ENCODE results near the gene IRF5.
"Not testable (repeated sequence)": the region's sequence is repeated elsewhere in the genome, so short reads cannot be mapped to it uniquely, and the experiment has no call there.

The IRF5 gene

DNA sequence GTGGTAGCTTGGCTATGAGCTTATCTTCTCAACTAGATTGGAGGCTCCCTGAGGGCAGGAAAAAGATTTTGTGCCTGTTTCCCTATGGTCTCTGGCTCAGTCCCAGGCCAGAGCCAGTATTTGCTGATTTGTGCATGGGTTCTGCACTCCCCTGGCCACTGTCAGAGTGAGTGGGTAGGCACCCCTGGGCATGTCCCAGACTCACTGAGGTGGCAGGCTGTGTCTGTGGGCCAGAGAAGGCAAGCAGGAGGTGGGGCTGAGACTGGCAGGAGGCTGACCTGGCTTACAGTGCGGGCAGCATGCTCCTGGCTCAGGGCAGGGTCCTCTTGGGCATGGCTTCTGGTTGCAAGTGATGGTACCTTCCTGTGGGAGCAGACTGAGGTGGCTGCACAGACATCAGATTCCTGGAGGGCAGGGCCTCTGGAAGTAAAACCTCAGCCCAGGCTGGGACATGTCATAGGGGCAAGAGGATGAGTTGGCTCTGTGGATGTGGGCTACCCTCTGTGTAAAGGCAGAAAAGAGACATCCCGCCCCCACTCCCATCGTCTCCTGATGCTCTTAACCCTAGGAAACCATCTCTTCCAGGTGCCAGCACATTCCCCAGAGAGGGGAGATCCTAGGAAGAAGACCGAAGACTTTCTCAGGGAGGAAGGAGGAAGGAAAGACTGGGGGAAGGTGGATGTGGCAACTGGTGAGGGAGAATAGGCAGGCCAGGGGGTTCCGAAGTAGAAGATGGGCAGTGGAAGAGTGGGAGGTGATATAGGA lies 31.5 kb upstream of the IRF5 start:
- no peak for DNase-seq (ENCODE audit: low read depth)

DNA sequence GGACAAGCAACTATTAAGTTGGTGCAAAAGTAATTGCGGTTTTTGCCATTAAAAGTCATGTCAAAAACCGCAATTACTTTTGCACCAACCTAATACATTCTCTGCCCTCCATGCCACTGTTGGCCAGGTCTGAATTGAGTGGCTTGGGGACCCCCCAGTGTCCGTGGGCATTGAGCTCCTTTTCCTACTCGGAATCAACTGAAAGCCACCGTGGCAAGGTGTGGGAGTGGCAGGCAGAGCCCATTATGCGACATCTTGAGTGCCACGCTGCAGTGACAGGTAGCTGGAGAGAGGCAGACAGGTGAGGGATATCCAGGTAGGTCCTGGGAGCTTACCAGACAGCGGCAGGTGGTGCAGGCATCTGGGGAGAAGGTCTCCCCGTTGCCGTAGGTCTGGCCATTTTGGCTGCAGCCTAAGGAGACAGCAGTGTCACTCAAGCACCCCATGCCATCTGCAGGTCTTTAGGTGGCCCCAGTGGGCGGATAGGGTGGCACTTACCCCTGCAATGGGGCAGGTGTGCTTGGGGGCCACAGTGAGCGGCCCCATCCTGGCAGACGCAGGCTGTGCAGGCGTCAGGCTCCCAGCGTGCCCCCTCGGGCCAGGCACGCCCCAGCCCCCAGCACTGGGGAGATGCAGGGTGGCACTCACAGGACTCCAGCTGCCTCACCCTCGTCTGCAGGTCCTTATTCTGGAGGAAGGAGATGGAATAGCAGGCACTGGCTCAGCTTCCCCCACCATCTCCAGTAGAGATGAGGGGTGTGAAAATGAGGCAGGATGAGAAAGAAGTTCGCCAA lies 30.8 kb upstream of the IRF5 start:
- DNase-seq (ENCODE audit: low read depth): no peak

DNA sequence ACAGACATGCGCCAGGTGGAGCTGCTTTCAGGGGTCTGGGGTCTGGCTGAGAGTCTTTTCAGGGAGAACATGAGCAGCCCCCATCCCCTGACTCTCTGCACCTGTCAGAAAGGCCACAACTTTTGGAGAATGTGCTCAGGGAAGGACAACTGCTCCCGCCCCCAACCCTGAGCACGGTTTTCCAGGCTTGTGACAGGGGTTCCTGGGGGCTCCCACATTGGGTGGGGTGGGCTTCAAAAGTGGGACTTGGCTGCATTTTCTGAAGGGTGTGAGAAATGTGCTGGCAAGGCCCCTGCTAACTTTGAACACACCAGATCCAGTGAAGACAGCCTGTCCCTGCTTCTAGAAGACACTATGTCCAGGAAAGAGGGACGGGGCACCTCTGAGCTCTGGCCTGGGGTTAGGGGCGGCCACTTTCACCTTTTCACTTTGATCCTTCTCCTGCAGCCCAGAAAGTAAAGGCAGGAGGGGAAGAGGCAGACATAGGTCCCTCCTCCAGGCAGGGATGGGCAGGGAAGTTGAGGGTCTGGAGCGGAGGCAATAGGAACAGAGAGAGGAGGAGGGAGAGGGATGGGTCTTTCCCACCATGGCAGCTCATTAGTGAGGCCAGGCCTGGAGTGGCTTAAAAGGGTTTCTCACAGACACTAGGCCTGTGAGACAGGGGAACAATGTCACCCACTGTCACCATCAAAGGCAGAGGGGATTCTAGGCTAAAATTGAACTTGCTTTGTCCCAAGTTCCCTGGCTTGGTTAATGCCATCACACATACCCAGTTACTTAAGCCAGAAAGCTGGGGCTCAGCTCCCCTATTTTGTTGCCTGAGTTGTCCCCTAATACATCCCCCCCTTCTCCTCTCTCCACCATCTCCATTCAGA lies 28.7 kb upstream of the IRF5 start:
- no peak for DNase-seq (ENCODE audit: low read depth)

DNA sequence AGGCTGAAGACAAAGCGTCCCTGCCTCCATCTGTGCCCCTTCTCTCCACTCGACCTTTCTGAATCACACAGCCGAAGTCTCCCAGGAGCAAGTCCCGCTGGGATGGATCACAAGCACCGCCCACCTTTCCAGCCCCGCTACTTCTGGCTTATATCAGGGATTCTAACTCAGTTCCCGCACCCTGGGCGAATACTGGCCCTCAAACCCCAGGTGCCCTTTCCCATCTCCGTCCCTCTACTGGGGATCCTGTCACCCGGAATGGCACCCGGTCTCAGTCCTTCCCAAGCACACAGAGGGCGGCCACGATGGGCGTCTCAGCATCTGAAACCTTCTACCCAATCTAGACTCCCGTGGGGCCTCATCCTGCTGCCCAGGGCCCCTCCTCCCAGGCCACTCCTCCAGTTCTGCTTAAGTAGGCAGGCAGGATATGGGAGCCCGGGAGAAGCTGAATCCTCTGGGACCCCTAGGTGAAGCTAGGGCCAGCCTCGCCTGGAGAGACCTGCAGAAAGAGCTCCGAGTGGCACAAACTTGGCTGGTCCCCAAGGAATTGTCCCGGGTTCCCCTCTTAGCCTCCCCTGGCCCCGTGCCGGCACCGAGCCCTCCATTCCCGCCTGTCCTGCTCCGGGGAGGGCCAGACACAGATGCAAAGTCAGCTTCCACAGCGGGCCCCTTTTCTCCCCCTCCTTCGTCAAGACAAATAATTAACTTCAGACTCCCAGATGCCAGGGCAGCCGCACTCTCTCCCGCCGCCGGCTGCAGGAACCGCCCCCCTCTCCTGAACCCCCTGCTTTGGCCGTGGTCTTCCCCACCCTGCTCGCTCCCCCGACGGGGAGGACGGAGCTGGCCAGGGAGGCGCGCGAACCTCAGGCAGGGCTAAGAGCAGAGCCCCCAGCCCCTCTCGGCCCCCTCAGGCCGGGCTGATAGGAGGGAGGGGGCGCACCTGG lies 27.8 kb upstream of the IRF5 start:
- DNase-seq (ENCODE audit: low read depth): peak; percentile 69

DNA sequence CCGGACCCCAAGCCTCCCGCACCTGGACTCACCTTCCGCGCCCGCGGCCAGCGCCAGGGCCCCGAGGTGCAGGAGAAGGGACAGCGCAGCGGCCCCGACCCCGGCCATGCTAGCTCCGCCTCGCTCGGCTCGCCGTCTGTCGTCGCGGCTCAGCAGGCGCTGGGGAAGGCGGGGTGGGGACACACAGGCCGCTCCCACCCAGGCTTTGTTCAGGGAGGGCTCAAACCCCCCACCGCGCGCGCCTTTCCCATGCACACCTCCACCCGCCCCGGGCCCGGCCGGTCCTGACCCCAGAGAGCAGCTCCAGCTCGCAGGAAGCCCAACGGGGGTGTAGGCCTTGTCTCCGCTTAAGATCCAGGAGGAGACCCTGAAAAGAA lies 27.2 kb upstream of the IRF5 start, which contains the start of gene KCP:
TSS of gene KCP (minus strand) at position 141 of the 377 bp plus-strand sequence. CDS start at position 108, 33 bp downstream.
- no peak for DNase-seq (ENCODE audit: low read depth)

DNA sequence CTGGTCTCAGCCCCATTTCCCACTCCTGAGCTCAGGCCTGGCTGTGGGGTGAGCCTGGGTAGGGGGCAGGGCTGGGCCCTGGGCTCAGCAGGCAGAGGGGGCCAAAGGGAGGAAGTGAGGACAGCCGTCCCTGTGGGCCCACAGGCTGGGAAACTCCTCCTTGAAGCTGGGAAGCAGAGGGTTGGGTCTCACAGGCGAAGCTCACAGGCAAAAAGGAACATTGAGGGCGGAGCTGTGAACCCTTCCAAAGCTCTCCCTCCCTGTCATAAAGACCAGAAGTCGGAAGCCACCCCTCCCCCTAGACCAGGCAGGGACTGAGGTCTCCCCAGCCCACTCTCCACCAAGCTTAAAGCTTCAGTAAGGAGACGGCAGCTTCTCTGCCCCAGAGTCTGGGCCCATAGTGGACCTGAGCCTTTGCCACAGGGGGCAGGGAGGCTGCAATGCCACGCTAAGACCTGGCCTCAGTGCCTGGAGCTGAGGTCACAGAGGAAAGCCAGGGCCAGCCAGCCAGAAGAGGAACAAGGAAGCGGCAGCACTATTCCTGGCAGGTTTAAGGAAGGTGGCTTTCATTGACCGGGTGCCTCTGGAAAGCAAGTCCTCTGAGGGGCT lies 26.2 kb upstream of the IRF5 start:
- no peak for DNase-seq (ENCODE audit: low read depth)

DNA sequence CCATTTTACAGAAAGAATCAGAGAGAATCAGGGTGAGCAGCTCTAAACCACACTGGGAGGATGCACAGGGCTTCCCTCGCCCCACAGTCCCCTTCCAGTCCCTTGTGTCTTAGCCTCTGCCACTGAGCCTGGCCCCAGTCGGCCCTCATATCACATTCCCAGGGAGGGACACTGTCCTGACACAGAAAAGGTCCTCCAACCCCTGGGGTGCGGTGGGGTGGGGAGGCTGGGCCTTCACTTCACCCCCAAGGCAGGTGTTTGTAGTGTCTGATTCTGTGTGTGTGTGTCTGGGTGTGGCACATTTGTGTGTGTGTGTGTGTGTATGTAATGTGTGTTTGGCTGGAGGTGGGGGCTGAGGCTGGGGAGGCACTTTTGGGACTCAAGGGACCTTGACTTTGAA lies 25.4 kb upstream of the IRF5 start:
- DNase-seq (ENCODE audit: low read depth): no peak

DNA sequence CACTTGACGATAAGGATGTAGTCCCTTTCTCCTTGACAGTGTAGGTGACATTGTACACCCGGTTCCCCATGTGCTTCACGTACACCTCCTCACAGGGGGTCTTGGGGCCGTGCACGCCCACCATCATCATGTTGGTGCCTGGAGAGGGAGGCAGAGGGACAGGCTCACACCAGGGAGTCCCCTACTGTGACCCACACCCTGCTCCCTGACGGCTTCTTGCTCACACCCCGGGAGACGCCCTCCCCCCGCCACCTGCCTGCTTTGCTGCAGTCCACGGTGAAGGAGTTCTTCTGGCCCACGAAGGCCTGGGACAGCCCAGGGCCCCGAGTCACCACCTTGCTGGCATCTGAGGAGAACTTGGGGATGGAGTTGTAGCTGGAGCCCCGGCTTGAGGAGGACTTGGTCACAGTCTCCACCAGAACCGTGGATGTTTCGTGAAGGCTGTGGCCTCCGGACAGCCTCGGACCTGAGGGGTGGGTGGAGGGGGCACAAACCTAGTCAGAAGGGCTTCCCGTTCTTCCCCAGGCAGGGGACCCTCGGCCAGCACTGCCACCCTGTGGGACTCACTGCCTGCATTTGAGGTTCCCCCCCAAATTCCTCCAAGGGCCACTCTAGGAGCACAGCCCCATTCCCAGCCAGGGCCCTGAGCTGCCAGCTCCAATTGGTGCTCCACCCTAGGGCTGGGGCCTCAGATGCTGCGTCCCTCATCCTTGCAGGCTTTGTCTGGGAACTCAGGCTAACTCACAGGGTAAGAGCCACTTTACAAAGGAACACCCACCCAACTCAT lies 24.8 kb upstream of the IRF5 start:
- not testable (repeated sequence) for DNase-seq (ENCODE audit: low read depth)

DNA sequence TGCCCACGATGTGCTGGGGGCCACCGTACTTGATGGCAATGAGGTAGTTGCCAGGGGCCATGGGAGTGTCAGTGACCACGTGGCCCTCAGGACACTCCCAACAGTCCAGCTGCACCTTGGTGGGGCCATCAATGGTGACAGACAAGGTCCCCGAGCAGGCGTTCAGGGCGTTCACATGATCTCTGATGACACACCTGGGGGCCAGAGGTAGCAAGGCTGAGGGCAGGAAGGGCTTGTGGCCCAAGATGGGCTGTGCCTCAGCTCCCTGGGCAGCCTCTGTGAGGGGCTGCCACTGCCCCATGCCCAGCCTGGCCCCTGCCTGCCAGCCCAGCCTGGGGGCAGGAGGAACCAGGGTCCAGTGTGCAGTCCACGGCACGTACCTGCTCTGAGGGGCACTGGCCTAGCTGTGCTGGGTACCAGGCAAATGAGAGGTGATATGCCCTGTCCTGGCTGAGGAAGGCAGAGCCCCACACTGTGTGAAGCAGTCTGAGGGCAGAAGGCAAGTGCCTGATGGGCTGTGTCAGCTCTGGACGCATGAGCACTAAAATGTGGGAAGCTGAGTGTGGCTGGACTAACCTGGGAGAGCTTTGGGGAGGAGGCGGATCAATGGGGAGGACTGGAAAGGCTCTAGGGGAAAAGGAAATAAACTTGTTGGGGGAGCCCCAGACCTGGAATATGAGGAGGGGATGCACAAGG lies 23.7 kb upstream of the IRF5 start:
- no peak for DNase-seq (ENCODE audit: low read depth)

DNA sequence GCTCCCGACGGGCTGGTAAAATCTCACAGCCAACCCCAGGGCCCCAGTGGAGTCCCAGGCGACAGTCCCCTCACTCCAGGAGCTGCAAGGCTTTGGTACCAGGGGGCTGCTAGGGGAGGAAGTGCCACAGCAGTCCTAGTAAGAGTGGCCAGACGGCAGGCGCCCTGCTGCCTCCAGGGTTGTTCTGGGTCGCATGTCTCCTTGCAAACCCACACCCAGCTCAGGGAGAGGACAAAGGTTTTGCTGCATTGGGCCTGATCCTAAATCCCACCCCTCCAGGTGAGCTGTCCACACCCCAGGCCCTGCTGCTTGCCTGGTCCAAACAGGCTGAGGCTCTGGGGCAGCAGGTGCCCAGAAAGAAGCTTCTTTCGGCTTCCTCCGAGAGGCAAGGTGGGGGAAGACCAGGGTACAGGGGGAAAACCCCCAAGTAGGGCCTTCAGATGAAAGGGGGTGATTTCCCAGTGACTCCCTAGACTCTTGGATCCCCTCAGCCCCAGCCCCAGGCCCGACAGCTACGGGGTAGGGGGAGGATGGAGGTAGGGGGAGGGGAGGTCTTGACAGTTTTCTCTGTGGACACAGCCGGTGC lies 23.1 kb upstream of the IRF5 start:
- DNase-seq (ENCODE audit: low read depth): no peak

DNA sequence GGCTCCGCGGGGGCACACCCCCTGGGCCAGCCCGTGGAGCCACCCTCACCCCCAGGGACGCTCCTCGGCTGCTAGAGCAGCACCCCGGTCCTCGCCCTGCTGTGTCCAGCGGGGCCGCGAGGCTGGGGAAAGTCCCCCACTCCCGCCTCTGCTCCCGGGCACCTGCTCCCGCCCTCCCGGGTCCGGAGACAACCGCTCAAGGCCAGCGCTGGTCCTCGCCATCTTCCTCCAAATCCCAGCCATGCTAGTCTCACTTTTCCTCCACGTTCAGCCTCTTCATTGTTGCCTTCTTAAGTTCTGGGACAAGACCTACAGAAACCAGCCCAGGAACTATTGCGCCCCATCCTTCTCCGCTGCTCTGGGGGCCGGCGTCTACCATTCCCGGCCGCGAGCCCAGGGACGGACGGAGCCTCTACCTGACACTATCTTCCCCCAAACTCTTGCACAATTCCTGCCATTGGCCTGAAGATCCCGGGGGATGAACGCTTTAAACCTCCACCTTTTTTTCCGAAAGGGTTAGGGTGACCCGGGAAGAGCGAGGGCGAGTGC lies 22.4 kb upstream of the IRF5 start:
- no peak for DNase-seq (ENCODE audit: low read depth)

DNA sequence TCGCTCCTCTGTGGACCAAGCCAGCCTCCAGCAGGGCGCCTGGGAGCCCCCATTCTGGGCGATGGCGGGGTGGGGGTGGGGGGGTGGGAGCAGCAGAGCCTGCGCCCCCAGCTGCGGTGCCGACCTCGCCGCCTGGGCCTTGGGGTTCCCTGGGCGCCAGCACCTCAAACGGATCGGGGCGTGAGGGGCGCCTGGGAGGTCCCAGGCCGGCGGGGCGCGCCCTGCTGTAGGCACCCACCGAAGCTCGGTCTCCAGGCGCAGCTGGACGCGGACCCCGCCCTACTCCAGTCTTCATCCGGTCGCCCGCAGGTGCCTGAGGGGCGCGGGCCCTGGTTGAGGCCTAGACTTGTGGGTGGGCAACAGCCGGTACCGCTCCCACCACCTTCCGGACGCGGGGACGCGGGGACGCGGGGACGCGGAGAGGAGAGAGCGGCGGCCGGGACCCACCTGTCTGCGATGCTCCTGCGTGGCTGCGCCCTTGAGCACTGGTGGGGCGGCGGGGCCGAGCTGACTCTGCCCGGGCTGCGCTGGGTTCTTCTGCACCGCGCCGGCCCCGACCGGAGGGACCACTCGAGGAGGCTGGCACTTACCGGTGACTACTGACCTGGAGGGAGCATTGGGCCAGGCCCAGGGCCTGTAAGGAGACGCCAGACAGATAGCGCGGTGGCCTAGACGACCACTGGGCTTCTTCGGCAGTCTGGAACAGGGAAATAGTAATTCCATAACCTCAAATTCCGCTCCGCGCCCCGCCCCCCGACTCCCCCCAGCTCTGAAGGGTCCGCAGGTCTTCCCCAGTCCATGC lies 21.7 kb upstream of the IRF5 start:
- DNase-seq (ENCODE audit: low read depth): no peak

DNA sequence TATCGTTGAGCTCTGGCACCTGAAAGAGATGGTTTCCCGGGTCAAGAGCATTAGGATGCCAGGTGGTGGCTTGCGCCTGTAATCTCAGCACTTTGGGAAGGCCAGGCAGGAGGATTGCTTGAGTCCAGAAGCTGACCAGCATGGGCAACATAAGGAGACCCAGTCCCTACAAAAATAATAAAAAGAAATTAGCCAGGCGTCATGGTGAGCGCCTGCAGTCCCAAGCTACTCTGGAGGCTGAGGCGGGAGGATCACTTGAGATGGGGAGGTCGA lies 21.1 kb upstream of the IRF5 start:
- no peak for DNase-seq (ENCODE audit: low read depth)

DNA sequence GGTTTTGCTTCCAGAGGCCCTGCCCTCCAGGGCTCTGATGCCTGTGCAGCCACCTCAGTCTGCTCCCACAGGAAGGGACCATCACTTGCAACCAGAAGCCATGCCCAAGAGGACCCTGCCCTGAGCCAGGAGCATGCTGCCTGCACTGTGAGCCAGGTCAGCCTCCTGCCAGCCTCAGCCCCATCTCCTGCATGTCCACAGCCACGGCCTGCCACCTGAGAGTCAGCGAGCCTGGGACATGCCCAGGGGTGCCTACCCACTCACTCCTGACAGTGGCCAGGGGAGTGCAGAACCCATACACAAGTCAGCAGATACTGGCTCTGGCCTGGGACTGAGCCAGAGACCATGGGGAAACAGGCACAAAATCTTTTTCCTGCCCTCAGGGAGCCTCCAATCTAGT lies 20.6 kb upstream of the IRF5 start:
- no peak for DNase-seq (ENCODE audit: low read depth)

DNA sequence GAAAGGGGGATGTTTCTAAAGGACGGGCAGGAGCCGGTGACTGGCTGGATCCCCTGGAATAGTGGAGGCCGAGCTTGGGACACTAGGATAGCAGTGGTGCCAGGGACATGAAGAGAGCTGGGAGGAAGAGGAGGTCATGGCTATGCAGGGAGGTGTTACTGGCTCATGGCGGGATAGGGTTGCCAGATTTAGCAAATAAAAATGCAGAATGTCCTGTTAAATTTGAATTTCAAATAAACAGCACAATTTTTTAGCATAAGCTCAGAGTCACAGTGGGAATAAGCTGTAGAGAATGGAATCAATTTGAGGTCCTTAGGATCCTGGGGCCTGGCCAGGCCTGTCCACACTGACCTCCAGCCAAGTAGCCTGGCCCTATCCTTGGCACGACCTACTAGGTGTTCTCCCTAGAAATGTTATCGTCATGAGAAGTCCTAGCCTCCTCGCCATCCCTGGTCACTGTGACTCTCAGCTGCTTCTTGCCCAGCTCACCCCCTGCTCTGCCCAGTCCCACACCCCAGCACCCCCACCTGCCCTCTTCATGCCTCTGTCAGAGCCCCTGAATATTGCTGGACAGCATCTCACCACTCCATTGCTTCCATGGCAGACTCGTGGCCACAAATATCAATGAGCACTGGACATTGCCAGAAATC lies 19.6 kb upstream of the IRF5 start:
- DNase-seq (ENCODE audit: low read depth): no peak

DNA sequence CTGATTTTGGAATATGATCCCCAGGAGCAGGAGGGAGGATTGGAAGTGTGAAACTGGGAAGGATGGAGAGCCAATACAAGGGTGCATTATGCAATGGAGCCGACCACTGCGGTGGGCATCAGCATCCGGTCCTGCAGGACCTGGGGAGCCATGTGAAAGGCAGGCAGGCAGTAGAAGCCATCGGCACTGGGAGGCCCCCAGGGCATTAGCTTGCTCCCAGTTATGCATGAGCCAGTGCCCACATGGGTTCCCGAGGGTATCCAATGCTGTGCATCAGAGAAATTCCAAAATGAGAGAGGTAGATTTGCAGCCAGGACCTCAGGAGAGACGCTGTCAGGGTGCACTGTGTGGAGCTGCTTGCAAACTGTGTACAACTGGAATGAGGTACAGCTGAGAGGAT lies 18.5 kb upstream of the IRF5 start:
- no peak for DNase-seq (ENCODE audit: low read depth)

DNA sequence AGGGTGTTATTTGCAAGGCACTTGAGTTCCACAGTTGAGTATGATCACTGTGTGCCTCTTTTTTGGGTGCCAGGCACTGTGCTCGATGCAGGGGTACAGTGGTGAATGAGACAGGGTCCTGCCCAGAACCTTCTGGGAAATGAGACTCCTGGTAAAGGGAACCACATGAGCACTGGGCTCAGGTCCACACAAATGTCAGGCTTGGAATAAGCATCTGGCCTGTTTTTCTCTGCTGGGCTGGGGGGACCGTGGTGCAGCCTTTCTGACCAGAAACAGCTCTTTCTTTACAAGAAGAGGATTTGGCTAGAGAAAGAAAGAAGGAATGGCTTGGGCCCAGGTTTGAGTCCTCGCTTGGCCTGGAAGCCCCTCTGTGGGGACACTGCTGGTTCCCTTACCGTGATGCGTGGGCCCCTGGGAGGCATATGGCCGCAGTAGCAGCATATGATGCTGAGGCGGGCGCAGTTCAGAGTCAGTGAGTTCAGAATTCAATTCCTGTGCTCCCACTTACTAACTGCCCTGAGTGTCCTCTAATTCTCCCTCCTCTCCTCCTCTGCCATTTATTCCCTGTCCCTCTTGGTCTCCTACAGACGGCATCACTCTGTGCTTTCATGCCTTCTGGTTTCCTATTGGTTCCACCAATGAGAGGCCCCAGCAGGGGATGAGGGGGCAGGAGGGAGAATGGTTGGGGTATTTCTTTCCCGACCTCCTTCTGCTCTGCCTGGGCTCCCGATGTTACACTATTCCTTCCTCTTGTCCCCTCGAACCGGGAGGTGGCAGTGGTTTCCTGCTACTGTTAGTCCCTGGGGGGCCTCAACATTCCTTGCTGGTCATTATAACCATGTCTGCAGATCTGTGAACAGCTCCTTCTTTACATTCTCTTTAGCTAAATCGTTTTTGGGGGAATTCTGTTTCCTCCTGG lies 17.6 kb upstream of the IRF5 start:
- peak; percentile 10 for DNase-seq (ENCODE audit: low read depth)

Measured in ELR (cell line).